GM18873 (cell line): Measurements from ENCODE around the gene ADORA2A.
"Not testable (repeated sequence)": the region's sequence is repeated elsewhere in the genome, so short reads cannot be mapped to it uniquely, and the experiment has no call there.

Source experiments
- ATAC-seq: cut with Tn5 transposase; IDR thresholded peaks from one replicate; pipeline ENCODE4 v1.9.1; 2021; ENCODE audit warnings: mild to moderate bottlenecking, moderate library complexity, moderate number of reproducible peaks; ENCODE audit not compliant: unreplicated experiment, low FRiP score

Gene ADORA2A

DNA sequence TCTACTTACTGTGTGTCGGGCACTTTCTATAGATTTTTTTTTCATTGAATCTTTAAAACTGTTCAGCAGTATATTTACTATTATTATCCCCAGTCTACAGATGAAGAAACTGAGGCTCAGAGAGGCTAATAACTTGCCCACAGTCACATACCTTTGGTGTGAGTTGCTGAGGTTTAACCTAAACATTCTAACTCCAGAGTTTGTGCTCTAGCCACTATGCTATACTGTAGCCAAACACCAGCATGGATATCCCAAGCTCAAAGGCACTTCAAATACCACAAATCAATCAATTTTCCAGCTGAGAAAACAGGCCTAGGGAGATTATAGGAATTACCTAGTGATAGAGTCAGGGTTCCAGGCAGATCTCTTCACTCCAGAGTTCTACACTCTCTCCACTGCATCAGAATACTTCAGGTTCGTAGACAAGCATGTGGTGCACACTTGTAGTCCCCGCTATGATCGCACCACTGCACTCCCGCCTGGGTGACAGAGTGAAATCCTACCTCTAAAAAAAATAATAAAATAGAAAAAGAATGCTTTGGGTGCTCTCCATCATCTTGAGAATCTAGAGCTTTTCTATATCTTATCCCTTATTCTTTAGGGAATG is 47.4 kb downstream of the ADORA2A start:
- no peak for ATAC-seq

DNA sequence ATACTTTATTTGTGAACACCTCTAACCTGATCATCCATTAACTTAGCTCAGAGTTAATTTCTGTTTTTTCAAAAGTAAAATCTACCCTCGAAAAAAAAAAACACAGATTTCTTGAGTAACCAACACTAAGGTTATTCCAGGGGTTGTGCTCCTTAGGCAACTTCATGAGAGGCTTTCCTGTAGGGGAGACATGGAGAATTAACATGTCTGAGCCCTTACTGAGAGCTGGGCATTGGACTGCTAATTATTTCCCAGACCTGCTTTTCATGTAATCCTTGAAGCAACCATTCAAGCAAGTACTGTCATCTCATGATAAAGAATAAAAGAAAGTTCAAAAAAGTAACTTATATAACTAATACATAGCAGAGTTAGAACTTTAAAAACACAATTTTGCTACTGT is 54.2 kb downstream of the ADORA2A start:
- ATAC-seq = no peak

DNA sequence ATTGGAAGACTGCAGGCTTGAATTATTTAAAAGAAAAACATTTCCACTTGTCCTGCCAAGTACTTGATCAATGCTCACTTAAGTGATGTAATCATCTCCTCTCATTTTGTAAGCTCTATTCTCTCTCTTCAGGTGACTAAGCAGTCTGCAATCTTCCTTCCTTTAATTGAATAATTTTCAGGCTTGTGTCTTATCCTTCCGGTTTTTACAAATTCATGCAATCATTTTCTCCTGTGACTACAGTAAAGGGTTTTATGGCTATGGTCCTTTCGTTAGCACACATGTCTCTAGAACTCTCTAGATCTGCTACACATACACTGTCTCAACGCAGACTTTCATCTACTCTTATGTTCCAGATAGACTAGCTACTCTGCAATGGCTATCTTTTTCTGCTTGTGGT is 55.2 kb downstream of the ADORA2A start:
- no peak for ATAC-seq

- ATAC-seq = no peak
Measured at GRCh38 chr22:24482998-24483397, 55.6 kb downstream of the ADORA2A start.

GRCh38 chr22:24483976-24484545 is 56.7 kb downstream of the ADORA2A start:
- no peak for ATAC-seq

DNA sequence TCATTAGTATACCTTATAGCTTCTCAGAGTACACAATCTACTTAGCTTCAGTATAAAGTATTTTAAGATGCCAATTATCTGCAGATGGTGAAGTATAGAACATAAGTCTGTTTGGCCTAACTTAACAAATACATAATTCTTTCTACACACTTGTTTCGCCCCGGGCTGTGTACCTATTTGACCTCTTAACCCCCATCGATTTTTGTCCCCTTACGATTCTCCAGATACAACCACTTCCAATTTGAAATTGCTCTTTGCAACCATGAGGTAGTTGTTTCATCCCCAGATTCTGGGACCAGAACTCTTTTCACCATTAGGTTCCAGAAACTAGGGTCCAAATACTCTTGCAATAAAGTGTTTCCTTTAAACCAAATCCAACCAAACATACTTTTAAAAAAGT is 57.8 kb downstream of the ADORA2A start:
- ATAC-seq = no peak

DNA sequence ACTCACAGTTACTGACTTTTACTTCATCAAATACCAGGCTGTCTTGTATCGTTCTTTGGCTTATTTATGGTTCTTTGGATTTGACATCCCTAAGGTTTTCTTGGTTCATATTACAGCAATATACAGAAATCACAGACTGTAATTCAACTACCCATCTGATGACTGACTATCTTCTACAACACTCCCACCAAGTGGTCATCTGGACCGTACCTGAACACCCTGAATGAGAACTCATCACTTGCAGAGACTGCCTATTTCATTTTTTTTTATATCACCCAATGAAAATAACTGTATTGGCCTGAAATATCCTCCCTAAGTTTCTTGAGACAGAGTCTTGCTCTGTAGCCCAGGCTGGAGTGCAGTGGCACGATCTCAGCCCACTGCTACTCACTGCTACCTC is 58.2 kb downstream of the ADORA2A start:
- ATAC-seq = no peak

- ATAC-seq = no peak
Measured at GRCh38 chr22:24486501-24486921, 59.1 kb downstream of the ADORA2A start.

GRCh38 chr22:24489011-24489410 is 61.6 kb downstream of the ADORA2A start:
- ATAC-seq = no peak

- ATAC-seq = not testable (repeated sequence)
Measured at GRCh38 chr22:24489434-24489833, 62.0 kb downstream of the ADORA2A start.
